ENCODE measurements around the gene MMP24OS.
A peak's percentile ranks its signal among the peaks of the same experiment; 100 is the strongest.
"Not testable (repeated sequence)": the region's sequence is repeated elsewhere in the genome, so short reads cannot be mapped to it uniquely, and the experiment has no call there.

MMP24OS gene

DNA sequence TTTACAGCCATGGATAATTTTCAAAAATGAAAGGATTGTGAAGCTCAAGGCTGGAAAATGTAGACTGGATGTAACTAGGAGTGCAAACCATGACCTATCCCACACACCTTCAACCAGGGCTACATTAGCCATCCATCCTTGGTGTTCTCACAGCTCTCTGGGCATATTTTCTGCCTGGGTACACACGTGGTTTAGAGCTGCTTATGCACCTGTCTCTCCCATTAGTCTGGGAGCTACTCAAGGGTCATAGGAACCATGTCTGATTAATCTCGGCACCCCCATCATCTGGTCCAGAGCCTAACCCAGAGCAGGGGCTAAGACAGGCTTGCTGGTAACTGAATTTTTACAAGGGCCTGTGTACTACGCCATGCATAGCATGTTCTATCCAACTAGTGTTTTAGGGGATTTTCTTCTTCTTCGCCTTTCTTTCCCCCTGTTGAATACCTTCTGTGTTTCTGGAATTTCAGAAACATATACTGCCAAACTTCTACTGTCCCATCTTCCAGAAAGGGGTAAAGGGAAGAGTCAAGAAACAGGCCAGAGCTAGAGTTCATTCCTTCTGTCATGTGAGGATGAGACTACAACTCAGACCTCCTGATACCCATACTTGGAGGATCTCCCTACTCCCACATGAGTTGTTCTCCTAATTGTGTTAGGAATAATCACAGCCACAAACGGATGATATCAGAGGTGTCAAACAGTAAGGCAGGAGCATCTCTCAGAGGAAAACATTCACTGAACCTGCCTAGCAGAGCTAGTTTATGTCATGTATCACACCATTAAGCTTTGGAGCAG is 39.7 kb upstream of the MMP24OS start:
- H3K27ac ChIP-seq (ENCODE audit: low read length), result no peak overlapping the region
- no peaks in the 10 kb centered on the region for H3K36me3 ChIP-seq (ENCODE audit: control insufficient read depth, insufficient read depth, low read length)
- no peak for DNase-seq (ENCODE audit: low read depth, low spot score)
- no peaks in the 10 kb centered on the region for H3K9me3 ChIP-seq (ENCODE audit: control insufficient read depth, insufficient read depth, low read length)
- H3K27me3 ChIP-seq (ENCODE audit: control insufficient read depth, insufficient read depth, low read length), result no peaks in the 10 kb centered on the region
- no peak overlapping the region for H3K4me3 ChIP-seq (ENCODE audit: low read length)
- peaks cover 6% of the 10 kb centered on the region for H3K4me1 ChIP-seq (ENCODE audit: control insufficient read depth, insufficient read depth, low read length)
- WGBS (ENCODE audit: insufficient coverage, insufficient read length), result no CpG with 5 or more reads among the region's 5 CpGs

DNA sequence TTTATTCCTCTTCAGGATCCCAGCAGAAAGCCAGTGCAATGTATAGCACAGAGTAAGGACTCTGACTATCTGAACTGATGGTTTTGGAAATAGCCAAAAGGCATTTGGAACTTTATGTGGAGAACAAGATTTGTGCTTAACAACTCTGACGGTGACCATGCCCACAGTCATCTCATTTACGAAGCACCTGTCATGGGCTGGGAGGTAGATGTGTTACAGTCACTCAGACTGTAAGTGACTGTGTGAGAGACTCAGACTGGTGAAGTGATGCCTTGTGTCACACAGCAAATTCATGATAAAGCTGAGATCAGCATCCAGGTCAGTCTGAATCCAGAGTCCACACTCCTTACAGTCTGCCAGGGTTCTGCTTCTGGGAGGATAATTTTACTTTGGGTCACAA is 38.2 kb upstream of the MMP24OS start:
- Histone ChIP-seq H3K9me3 (ENCODE audit: control insufficient read depth, insufficient read depth, low read length) (no peaks in the 10 kb centered on the region), H3K4me1 (ENCODE audit: control insufficient read depth, insufficient read depth, low read length) (peaks cover 7% of the 10 kb centered on the region), H3K36me3 (ENCODE audit: control insufficient read depth, insufficient read depth, low read length) (no peaks in the 10 kb centered on the region), H3K4me3 (ENCODE audit: low read length) (no peak overlapping the region), H3K27me3 (ENCODE audit: control insufficient read depth, insufficient read depth, low read length) (no peaks in the 10 kb centered on the region), H3K27ac (ENCODE audit: low read length) (no peak overlapping the region)
- DNase-seq (ENCODE audit: low read depth, low spot score), result no peak
- no CpG with 5 or more reads among the region's 2 CpGs for WGBS (ENCODE audit: insufficient coverage, insufficient read length)

DNA sequence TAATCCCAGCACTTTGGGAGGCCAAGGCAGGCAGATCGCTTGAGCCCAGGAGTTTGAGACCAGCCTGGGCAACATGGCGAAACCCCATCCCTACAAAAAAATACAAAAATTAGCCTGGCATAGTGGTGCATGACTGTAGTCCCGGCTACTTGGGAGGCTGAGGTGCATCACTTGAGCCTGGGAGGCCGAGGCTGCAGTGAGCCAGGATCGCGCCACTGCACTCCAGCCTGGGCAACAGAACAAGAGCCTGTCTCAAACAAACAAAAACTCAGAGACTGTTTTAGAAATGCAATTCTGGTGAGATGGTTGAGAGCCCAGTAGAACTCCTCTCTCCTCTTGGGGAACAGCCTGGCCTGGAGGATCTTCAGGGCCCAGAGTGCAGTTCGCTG is 37.7 kb upstream of the MMP24OS start:
- not testable (repeated sequence) for H3K36me3 ChIP-seq (ENCODE audit: control insufficient read depth, insufficient read depth, low read length); H3K4me1 ChIP-seq (ENCODE audit: control insufficient read depth, insufficient read depth, low read length); H3K4me3 ChIP-seq (ENCODE audit: low read length); H3K27me3 ChIP-seq (ENCODE audit: control insufficient read depth, insufficient read depth, low read length); H3K27ac ChIP-seq (ENCODE audit: low read length); H3K9me3 ChIP-seq (ENCODE audit: control insufficient read depth, insufficient read depth, low read length); DNase-seq (ENCODE audit: low read depth, low spot score)
- WGBS (ENCODE audit: insufficient coverage, insufficient read length), result no CpG with 5 or more reads among the region's 7 CpGs

GRCh38 chr20:35314816-35315631 is 37.1 kb upstream of the MMP24OS start:
- H3K9me3 ChIP-seq (ENCODE audit: control insufficient read depth, insufficient read depth, low read length), result no peaks in the 10 kb centered on the region
- no peaks in the 10 kb centered on the region for H3K27me3 ChIP-seq (ENCODE audit: control insufficient read depth, insufficient read depth, low read length)
- no peak overlapping the region for H3K4me3 ChIP-seq (ENCODE audit: low read length)
- whole genome bisulfite sequencing (ENCODE audit: insufficient coverage, insufficient read length), result no CpG with 5 or more reads among the region's 3 CpGs
- no peak for DNase-seq (ENCODE audit: low read depth, low spot score)
- H3K4me1 ChIP-seq (ENCODE audit: control insufficient read depth, insufficient read depth, low read length), result 0 out of 2 replicates have a peak, but pooled peaks cover 3% of the 10 kb centered on the region
- H3K27ac ChIP-seq (ENCODE audit: low read length), result no peak overlapping the region
- no peaks in the 10 kb centered on the region for H3K36me3 ChIP-seq (ENCODE audit: control insufficient read depth, insufficient read depth, low read length)

GRCh38 chr20:35312318-35312717 is 34.4 kb upstream of the MMP24OS start:
- H3K27me3 ChIP-seq (ENCODE audit: control insufficient read depth, insufficient read depth, low read length), result no peaks in the 10 kb centered on the region
- no peak overlapping the region for H3K4me3 ChIP-seq (ENCODE audit: low read length)
- H3K27ac ChIP-seq (ENCODE audit: low read length), result no peak overlapping the region
- H3K9me3 ChIP-seq (ENCODE audit: control insufficient read depth, insufficient read depth, low read length), result no peaks in the 10 kb centered on the region
- DNase-seq (ENCODE audit: low read depth, low spot score), result no peak
- WGBS (ENCODE audit: insufficient coverage, insufficient read length), result no CpG with 5 or more reads among the region's 1 CpG
- H3K36me3 ChIP-seq (ENCODE audit: control insufficient read depth, insufficient read depth, low read length), result no peaks in the 10 kb centered on the region
- H3K4me1 ChIP-seq (ENCODE audit: control insufficient read depth, insufficient read depth, low read length), result 0 out of 2 replicates have a peak, but pooled peaks cover 3% of the 10 kb centered on the region

DNA sequence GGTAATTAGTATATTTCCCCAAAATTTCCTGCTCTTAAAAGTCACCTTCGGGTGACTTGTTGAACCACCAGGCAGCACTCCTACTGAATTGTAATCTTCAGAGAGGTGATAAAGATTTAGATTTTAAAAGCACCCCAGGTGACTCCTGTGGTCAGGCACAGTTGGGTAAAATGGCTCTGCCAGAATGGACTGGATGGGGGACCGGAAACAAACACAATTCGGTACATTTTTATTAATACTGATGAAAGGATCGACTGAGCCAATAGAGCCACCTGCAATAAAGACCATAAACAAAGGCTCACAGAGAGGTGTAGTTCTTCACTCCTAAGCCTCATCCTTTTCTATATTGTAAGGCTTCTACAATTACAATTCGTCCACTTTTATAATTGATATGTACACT is 33.9 kb upstream of the MMP24OS start:
- Histone ChIP-seq H3K27me3 (ENCODE audit: control insufficient read depth, insufficient read depth, low read length) (no peaks in the 10 kb centered on the region), H3K4me3 (ENCODE audit: low read length) (no peak overlapping the region), H3K9me3 (ENCODE audit: control insufficient read depth, insufficient read depth, low read length) (no peaks in the 10 kb centered on the region), H3K27ac (ENCODE audit: low read length) (no peak overlapping the region), H3K36me3 (ENCODE audit: control insufficient read depth, insufficient read depth, low read length) (no peaks in the 10 kb centered on the region), H3K4me1 (ENCODE audit: control insufficient read depth, insufficient read depth, low read length) (0 out of 2 replicates have a peak, but pooled peaks cover 3% of the 10 kb centered on the region)
- 100% methylated on average over 1 of the region's 5 CpGs for WGBS (ENCODE audit: insufficient coverage, insufficient read length)
- no peak for DNase-seq (ENCODE audit: low read depth, low spot score)

- Histone ChIP-seq H3K27me3 (ENCODE audit: control insufficient read depth, insufficient read depth, low read length) (no peaks in the 10 kb centered on the region), H3K4me3 (ENCODE audit: low read length) (no peak overlapping the region), H3K36me3 (ENCODE audit: control insufficient read depth, insufficient read depth, low read length) (no peaks in the 10 kb centered on the region), H3K9me3 (ENCODE audit: control insufficient read depth, insufficient read depth, low read length) (no peaks in the 10 kb centered on the region), H3K4me1 (ENCODE audit: control insufficient read depth, insufficient read depth, low read length) (0 out of 2 replicates have a peak, but pooled peaks cover 3% of the 10 kb centered on the region), H3K27ac (ENCODE audit: low read length) (no peak overlapping the region)
- no peak for DNase-seq (ENCODE audit: low read depth, low spot score)
- no CpG with 5 or more reads among the region's 2 CpGs for WGBS (ENCODE audit: insufficient coverage, insufficient read length)
Measured at GRCh38 chr20:35311409-35311808, 33.5 kb upstream of the MMP24OS start.

- no peak for DNase-seq (ENCODE audit: low read depth, low spot score)
- H3K27me3 ChIP-seq (ENCODE audit: control insufficient read depth, insufficient read depth, low read length), result no peaks in the 10 kb centered on the region
- H3K9me3 ChIP-seq (ENCODE audit: control insufficient read depth, insufficient read depth, low read length), result no peaks in the 10 kb centered on the region
- H3K27ac ChIP-seq (ENCODE audit: low read length), result no peak overlapping the region
- no CpG with 5 or more reads among the region's 13 CpGs for WGBS (ENCODE audit: insufficient coverage, insufficient read length)
- no peak overlapping the region for H3K4me3 ChIP-seq (ENCODE audit: low read length)
- H3K4me1 ChIP-seq (ENCODE audit: control insufficient read depth, insufficient read depth, low read length), result 0 out of 2 replicates have a peak, but pooled peaks cover 3% of the 10 kb centered on the region
- H3K36me3 ChIP-seq (ENCODE audit: control insufficient read depth, insufficient read depth, low read length), result no peaks in the 10 kb centered on the region
Measured at GRCh38 chr20:35307666-35308653, 30.0 kb upstream of the MMP24OS start.

DNA sequence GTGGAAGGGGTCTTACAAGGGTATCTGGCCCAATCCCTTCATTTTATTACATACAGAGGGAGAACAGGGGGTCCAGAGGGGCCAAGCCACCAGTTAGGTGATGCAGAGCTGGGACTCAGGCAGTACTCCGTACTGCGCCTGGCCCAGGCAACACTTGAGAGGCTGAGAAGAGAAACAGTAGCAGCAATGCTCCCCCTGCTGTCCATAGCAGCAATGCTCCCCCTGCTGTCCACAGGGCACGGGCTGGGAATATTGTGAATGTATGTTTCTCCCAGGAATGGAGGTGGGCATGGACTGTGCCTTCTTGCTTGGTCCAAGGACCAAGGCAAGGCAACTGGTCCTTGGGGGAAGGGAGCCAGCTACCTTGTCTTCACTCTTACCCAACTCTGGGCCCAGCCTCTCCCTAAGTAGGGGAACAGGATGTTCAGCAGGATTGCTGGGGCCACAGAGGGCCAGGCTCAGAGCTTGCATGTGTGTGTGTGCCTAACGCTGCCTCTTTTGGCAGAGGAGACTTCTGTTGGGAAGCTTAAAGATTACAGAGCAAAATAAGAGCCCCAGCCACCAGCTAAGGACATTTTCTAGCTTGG is 29.1 kb upstream of the MMP24OS start:
- peak; percentile 47 for DNase-seq (ENCODE audit: low read depth, low spot score)
- Histone ChIP-seq H3K27me3 (ENCODE audit: control insufficient read depth, insufficient read depth, low read length) (no peaks in the 10 kb centered on the region), H3K4me3 (ENCODE audit: low read length) (no peak overlapping the region), H3K27ac (ENCODE audit: low read length) (no peak overlapping the region), H3K4me1 (ENCODE audit: control insufficient read depth, insufficient read depth, low read length) (0 out of 2 replicates have a peak, but pooled peaks cover 1% of the 10 kb centered on the region), H3K9me3 (ENCODE audit: control insufficient read depth, insufficient read depth, low read length) (no peaks in the 10 kb centered on the region), H3K36me3 (ENCODE audit: control insufficient read depth, insufficient read depth, low read length) (no peaks in the 10 kb centered on the region)
- WGBS (ENCODE audit: insufficient coverage, insufficient read length), result no CpG with 5 or more reads among the region's 4 CpGs
